ENCODE data around the gene UBXN11.

Gene UBXN11

GRCh38 chr1:26352338-26352679 is 45.9 kb upstream of the UBXN11 start:
- Histone ChIP-seq H3K9me3 (no peaks in the 10 kb centered on the region), H3K4me1 (no peaks in the 10 kb centered on the region), H3K36me3 (no peaks in the 10 kb centered on the region), H3K4me3 (ENCODE audit: low read depth, low read length) (no peak overlapping the region), H3K27me3 (no peaks in the 10 kb centered on the region)
- TF ChIP-seq CTCF (IDR thresholded peaks at IDR 0.05; ENCODE audit: low read depth, low read length), result no peak
- no peak for DNase-seq

GRCh38 chr1:26351590-26352337 is 45.3 kb upstream of the UBXN11 start:
- TF ChIP-seq CTCF (IDR thresholded peaks at IDR 0.05; ENCODE audit: low read depth, low read length), result no peak

GRCh38 chr1:26350701-26351589 is 44.5 kb upstream of the UBXN11 start:
- Histone ChIP-seq H3K4me3 (ENCODE audit: low read depth, low read length) (no peak overlapping the region), H3K4me1 (no peaks in the 10 kb centered on the region), H3K36me3 (no peaks in the 10 kb centered on the region), H3K27me3 (no peaks in the 10 kb centered on the region), H3K9me3 (no peaks in the 10 kb centered on the region)
- TF ChIP-seq CTCF (IDR thresholded peaks at IDR 0.05; ENCODE audit: low read depth, low read length), result no peak
- DNase-seq, result no peak

More at GRCh38 chr1:26351590-26352337, 45.3 kb upstream of the UBXN11 start:
- no peaks in the 10 kb centered on the region for H3K9me3 ChIP-seq
- no peaks in the 10 kb centered on the region for H3K4me1 ChIP-seq
- no peak for DNase-seq
- H3K36me3 ChIP-seq, result no peaks in the 10 kb centered on the region
- H3K4me3 ChIP-seq (ENCODE audit: low read depth, low read length), result no peak overlapping the region
- H3K27me3 ChIP-seq, result no peaks in the 10 kb centered on the region

- no peak for DNase-seq
- Histone ChIP-seq H3K4me1 (no peaks in the 10 kb centered on the region), H3K4me3 (ENCODE audit: low read depth, low read length) (no peak overlapping the region), H3K27me3 (no peaks in the 10 kb centered on the region), H3K36me3 (no peaks in the 10 kb centered on the region), H3K9me3 (no peaks in the 10 kb centered on the region)
- TF ChIP-seq CTCF (IDR thresholded peaks at IDR 0.05; ENCODE audit: low read depth, low read length), result no peak
These were observed 43.9 kb upstream of the UBXN11 start for GRCh38 chr1:26350343-26350700.

- H3K27me3 ChIP-seq, result no peaks in the 10 kb centered on the region
These were observed 43.4 kb upstream of the UBXN11 start for GRCh38 chr1:26349877-26350244.

More at GRCh38 chr1:26349877-26350244, 43.4 kb upstream of the UBXN11 start:
- no peak for TF ChIP-seq CTCF (IDR thresholded peaks at IDR 0.05; ENCODE audit: low read depth, low read length)
- Histone ChIP-seq H3K9me3 (no peaks in the 10 kb centered on the region), H3K4me3 (ENCODE audit: low read depth, low read length) (no peak overlapping the region), H3K4me1 (no peaks in the 10 kb centered on the region), H3K36me3 (no peaks in the 10 kb centered on the region)
- DNase-seq, result no peak
